TTC549 (cell line): ENCODE results near the gene MEIOSIN.

ENCODE experiments used
- FAIRE-seq: peaks from 2 replicates; lab custom pipeline; 2012; peaks lifted over from hg19 to GRCh38; lab: Jason Lieb, UNC

Gene MEIOSIN

GRCh38 chr19:45801603-45802175 lies 68.5 kb downstream of the MEIOSIN start:
- FAIRE-seq: no peak

GRCh38 chr19:45804140-45804958 lies 71.1 kb downstream of the MEIOSIN start:
- no peak for FAIRE-seq

GRCh38 chr19:45804959-45805230 lies 71.7 kb downstream of the MEIOSIN start:
- no peak for FAIRE-seq

GRCh38 chr19:45805719-45806118 lies 72.5 kb downstream of the MEIOSIN start:
- no peak for FAIRE-seq

GRCh38 chr19:45809643-45810159 lies 76.5 kb downstream of the MEIOSIN start:
- FAIRE-seq: no peak

- no peak for FAIRE-seq
These were observed 79.1 kb downstream of the MEIOSIN start for GRCh38 chr19:45812297-45812696.
